Measurements from ENCODE around the gene CPT1B.
"Not testable (repeated sequence)": the region's sequence is repeated elsewhere in the genome, so short reads cannot be mapped to it uniquely, and the experiment has no call there.

The CPT1B gene

DNA sequence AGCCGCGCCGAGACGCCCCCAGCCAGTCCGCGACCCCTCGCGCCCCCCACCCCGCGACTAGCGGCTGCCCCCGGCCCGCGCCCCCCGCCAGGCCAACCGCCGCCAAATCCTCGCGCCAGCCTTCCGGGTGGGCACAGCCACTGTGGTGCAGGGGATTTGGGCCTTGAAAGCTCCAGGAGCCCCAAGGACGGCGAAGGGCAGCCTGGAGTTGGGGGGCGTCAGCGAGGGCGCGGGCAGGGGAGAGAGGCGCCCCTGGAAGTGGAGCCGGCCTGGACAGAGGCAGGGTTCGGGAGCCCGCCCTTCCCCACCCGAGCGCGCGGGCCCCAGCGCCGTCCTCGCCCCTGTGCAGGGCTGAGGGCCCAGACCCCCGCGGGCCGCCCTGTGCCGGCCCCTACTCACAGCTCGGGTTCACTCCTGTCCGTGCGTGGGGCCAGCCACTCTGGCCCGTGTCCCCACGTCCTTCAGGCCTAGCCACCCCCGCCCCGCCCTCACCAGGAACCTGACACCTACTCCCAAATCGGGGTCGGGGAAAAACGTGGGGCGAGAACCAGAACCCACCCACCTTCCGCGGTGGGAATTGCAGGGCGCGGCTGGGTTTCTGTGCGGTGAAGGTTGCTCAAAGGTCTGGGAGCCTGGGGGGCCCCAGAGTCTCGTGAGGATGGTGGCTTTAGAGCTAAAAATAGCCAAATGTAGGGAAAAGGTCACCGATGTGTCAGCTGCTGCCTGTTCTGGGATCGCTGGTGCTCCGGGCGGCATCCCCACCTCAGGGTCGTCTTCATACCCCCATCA, at the start of gene CPT1B:
CPT1B (minus strand) TSS at position 441 of the 789 bp plus-strand sequence. CDS start 512 bp downstream, outside the sequence.
- no peak for DNase-seq

DNA sequence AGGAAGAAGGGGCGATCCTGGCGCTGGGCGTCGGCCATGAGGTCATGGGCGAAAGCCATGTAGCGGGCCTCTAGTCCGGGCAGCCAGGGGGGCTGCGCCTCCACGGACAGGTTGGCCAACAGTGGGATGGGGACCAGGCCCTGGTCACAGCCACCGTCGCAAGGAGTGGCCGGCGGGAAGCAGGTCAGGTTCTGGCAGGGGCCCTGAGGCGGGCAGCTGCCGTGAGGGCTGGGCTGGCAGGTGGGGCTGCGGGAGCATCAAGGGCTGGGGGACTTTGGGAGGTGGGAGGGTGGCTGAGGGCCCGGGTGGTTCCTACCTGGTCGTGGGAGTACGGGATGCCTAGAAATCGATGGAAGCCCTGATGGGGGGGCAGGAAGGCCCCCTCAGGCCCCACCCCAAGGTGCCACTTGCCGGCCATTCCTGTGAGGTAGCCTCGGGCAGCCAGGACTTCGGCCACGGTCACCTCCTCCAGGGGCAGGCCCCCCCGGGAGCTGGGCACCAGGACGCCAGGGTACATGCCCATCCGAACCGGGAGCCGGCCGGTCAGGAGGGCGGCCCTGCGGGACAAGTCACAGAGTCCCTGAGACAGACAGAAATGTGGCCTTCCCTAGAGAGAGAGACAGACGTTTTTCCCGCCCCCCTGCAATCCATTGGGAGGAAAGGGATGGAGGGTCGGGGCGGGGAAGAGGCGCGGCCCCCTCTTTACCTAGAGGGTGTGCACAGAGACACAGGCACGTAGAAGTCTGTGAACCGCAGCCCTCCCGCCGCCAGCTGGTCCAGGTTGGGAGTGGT, 48.8 kb upstream of the CPT1B start:
- DNase-seq, result peak; percentile 61

DNA sequence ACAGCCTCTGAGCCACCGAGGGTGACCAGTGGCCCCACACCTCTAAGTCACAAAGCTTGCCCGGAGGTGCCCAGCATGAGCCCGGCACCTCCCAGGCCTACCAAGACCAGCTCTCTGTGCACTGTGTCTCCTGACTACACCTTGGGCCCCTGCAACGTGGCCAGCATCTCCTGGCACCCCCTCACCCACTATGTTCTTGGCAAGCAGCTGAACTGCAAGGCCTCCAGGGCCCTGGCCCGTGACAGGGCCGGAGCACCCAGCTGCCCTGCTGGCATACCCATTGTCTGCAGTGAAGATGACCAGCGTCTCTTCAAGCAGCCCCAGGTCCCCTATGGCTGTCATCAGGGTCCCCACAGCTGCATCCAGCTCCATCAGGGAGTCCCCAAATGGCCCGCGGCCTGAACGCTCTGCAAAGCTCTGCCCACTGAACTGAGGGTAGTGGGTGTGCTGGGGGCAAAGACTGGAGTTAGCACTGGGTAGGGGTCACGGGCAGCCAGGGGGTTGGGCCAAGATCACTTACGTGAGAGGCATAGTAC, 48.2 kb upstream of the CPT1B start:
- DNase-seq, result peak; percentile 60

DNA sequence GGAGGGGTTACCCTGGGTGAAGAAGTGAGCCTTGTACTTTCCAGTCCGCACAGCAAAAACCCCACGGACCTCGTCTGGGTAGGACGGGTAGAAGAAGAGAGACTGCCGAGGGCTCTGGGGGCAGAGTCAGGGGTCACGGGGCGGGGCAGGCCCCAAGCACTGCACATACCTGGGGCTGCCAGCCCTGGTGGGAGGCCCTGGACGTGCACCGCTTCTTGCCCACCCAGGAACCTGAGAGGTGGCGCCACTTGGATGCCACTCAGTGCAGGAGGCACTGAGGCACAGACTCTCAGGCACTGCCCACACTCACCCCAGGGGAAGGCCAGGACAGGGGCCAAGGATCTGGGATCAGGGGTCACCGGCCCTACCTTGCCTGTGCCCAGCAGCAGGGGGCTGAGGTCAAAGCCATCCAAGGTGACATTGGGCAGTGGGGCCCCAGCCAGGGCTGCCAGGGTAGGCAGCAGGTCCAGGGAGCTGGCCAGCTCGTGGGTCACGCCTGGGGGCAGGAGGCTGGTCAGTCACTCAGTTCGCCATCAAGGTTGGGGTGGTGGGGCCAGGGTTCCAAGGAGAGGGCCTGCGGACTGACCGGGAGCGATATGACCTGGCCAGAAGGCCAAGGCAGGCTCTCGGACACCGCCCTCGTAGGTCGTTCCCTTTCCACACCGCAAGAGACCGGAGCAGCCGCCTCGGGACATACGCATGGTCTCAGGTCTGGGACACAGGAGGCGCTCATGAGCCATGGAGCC, 47.5 kb upstream of the CPT1B start:
- peak; percentile 62 for DNase-seq

- peak; percentile 60 for DNase-seq
Measured at GRCh38 chr22:50625131-50625567, 46.9 kb upstream of the CPT1B start.

- DNase-seq, result no peak
Measured at GRCh38 chr22:50624347-50625130, 46.3 kb upstream of the CPT1B start.

GRCh38 chr22:50622723-50623327, 44.6 kb upstream of the CPT1B start:
- DNase-seq, result peak; percentile 53

- DNase-seq, result peak; percentile 75
Measured at GRCh38 chr22:50621948-50622722, 43.9 kb upstream of the CPT1B start.

DNA sequence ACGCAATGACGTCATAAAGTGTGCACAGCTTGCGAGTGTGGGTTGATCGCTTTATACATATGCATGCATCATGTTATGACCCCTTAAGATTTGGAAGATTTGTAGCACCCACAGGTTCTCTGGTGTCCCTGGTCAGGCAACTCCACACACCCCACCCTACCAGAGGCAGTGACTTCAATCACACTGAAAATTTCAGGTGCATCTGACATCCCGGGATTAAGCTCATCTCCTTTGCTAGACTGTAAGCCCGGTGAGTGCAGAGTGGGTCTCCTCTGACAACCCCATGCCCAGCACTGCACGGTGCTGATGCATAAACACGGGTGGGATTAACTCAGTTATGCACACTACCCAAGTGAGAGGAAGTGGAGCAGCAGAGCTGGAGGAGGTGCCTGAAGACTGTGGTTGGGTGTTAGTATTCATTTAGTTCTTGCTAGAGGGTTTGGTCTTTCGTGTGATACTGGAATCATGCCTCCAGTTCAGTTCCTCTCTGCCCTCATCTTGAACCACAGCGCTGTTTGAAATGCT, 43.2 kb upstream of the CPT1B start:
- DNase-seq, result peak; percentile 79

- peak; percentile 93 for DNase-seq
Measured at GRCh38 chr22:50620593-50621355, 42.5 kb upstream of the CPT1B start.

- not testable (repeated sequence) for DNase-seq
Measured at GRCh38 chr22:50614296-50614695, 36.1 kb upstream of the CPT1B start.

DNA sequence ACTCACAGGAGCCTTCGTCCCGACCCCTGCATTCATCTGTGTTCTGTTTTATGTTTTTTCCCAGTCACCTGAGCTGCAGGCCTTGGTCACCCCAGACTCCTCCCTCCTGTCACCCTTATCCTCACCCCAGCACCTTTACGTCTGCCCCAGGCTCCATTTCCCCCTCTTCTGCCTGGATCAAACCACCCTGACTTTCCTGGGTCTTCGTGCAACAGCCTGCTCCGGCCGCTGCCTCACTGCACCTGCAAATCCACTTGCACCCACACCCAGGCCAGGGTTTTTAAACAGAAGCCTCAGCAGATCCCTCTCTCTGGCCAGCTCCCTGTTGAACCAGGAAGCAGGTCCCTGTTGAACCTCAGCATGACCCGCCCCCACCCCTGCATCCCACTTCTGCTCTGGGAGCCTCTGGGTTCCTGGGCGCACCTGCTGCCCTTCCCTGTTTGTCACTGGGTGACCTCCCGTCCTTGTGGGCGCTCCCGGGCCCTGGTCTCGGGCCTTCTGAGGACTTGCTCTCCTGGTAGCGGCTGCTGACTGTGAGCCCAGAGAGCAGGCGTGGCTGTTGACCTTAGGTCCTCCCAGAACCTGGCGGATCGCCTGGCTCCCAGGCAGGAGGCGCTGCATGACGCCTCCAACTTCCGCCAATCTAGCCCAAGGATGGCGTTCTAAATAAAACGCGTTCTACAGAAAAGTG, 35.2 kb upstream of the CPT1B start:
- no peak for DNase-seq

DNA sequence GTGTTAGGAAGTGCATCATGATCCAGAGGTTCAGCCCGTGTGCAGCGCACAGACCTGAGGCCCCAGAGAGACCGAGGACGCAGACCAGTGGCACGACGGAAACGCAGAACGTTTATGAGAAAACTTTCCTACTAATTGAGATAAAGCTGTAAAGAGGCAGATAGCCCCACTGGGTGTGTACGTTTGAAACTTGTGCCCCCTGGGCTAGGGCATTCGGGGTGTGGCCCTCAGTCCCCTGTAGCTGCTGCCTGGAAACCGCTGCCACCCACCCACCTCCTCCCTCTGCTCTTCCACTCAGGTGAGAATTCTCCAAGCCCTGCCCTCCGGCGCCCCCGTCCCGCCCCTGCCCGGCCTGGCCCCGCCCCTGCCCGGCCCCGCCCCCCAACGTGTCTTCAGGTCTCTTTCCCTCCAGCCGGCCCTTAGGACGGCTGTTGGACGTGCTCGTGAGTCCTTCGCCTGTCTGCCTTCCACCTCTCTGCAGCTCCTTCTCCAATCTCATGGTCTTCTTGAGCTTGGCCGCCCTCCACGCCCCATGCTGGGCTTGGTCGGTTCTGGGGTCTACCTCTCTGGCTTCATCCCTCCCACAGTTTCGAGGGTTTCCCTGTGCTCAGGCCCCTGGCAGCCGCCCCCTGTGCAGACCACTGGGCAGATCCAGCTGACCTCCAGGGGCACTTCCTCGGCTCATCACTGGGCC, 34.4 kb upstream of the CPT1B start:
- no peak for DNase-seq

DNA sequence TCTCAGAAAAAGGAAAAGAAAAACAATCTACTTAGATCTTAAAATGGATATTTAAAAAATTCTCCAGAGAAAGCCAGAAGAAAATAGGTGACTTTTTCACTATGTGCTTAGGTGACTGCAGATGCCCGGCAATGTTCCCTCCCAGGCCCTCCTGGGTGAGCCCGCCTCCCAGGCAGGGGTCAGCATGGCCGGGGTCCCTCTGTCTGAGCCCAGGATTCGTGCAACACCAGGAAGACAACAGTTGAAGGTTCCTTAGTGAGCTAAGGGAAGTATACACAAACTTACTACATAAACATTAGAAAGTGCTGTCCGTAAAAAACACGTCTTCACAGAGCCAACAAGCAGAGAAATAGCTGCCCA, 33.9 kb upstream of the CPT1B start:
- no peak for DNase-seq

GRCh38 chr22:50611341-50612060, 33.3 kb upstream of the CPT1B start:
- no peak for DNase-seq

DNA sequence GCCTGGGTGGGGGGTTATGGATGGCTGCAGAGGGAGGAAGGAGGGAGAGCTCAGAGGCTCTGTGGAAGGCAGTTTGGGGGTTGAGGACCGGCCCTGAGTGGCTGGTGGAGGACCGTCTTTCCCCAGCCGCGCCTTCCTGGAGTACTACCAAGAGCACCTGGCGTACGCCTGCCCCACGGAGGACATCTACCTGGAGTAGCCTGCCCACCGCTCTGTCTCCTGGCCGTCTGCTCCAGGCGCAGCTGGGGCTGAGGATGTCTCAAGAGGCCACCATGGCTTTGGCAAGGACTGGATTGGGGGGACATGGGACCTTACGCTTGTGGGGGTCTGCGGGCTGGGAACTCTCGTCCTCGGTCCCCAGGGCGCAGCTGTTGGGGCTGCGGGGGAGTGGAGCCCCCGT, 32.4 kb upstream of the CPT1B start:
- peak; percentile 21 for DNase-seq

DNA sequence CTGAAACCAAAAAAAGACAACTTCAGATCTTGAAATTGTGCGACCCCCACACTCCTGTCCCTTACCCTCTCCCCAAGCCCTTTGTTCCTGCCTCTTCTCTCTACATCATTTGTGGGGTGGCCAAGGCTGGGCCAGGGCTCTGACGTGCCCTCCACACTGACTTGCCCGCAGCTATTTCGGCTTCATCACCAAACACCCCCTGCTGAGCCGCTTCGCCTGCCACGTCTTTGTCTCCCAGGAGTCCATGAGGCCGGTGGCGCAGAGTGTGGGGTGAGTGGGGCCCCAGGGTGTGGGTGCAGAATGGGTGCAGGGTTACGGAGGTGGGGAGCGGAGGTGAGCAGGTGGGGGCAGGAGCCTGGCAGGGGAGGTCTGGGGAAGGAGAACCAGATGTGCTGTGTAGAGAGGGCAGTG, 31.8 kb upstream of the CPT1B start:
- peak; percentile 60 for DNase-seq

GRCh38 chr22:50609599-50609998, 31.4 kb upstream of the CPT1B start:
- DNase-seq, result peak; percentile 50
